Liver (tissue), 9 donors: ENCODE data around the gene SKAP1. TPM values are rescaled to one million over a fixed set of nuclear protein-coding genes. Genes with fewer than 3 reads are reported as not detected.
A peak's percentile ranks its signal among the peaks of the same experiment; 100 is the strongest.

Experiments
- DNase-seq: peaks from one replicate; pipeline ENCODE4 v3.0.0-alpha.2; 2017; ENCODE audit warnings: low spot score
- H3K27ac ChIP-seq, 2 donors: one replicate each; pipeline ENCODE4 v1.7.0; 2013; ENCODE audit warnings: inconsistent platforms in 2 of 2, low read length in 2 of 2, control low read depth in 1 of 2, low read depth in 1 of 2, mild to moderate bottlenecking in 1 of 2
- H3K27me3 ChIP-seq, 4 donors: one replicate each; pipeline versions ENCODE4 v1.6.1 to v1.7.0; 2013; ENCODE audit warnings: low read length in 3 of 4, inconsistent platforms in 1 of 4, mild to moderate bottlenecking in 1 of 4, moderate library complexity in 1 of 4; ENCODE audit not compliant: control insufficient read depth in 4 of 4, insufficient read depth in 4 of 4
- H3K36me3 ChIP-seq, 4 donors: one replicate each; pipeline versions ENCODE4 v1.6.1 to v1.7.0; 2013; ENCODE audit warnings: low read length in 3 of 4, mild to moderate bottlenecking in 3 of 4, low read depth in 1 of 4, moderate library complexity in 1 of 4; ENCODE audit not compliant: control insufficient read depth in 4 of 4, insufficient read depth in 3 of 4
- H3K4me1 ChIP-seq, 4 donors: one replicate each; pipeline versions ENCODE4 v1.6.1 to v1.7.0; 2013; ENCODE audit warnings: low read length in 3 of 4, mild to moderate bottlenecking in 3 of 4, moderate library complexity in 1 of 4; ENCODE audit not compliant: control insufficient read depth in 4 of 4, insufficient read depth in 4 of 4
- H3K4me3 ChIP-seq, 3 donors: one replicate each; pipeline versions ENCODE4 v1.6.1 to v1.7.0; 2013; ENCODE audit warnings: low read length in 3 of 3, control low read depth in 1 of 3, low read depth in 1 of 3, mild to moderate bottlenecking in 1 of 3
- H3K9ac ChIP-seq, 2 donors: one replicate each; pipeline ENCODE4 v1.7.0; 2013; ENCODE audit warnings: low read length in 2 of 2, mild to moderate bottlenecking in 2 of 2, moderate library complexity in 2 of 2, control low read depth in 1 of 2, low read depth in 1 of 2
- H3K9me3 ChIP-seq, 4 donors: one replicate each; pipeline versions ENCODE4 v1.6.1 to v1.7.0; 2013; ENCODE audit warnings: low read length in 3 of 4; ENCODE audit not compliant: control insufficient read depth in 4 of 4
- ATF3 ChIP-seq: IDR thresholded peaks from 2 replicates; pipeline ENCODE4 v1.6.1; 2016; ENCODE audit warnings: antibody characterized with exemption
- CTCF ChIP-seq: fragments of 150-350 bp; IDR thresholded peaks from 2 replicates; pipeline ENCODE4 v1.5.1; 2017; ENCODE audit warnings: improper control_type of control experiment, low read depth, low read length; ENCODE audit not compliant: missing input control
- EGR1 ChIP-seq, 2 donors: IDR thresholded peaks; 2 replicates each; pipeline ENCODE4 v1.6.1; 2016 to 2018; ENCODE audit warnings: antibody characterized with exemption in 2 of 2, low read depth in 2 of 2
- FOXA1 ChIP-seq: IDR thresholded peaks from 2 replicates; pipeline ENCODE4 v1.6.1; 2016; ENCODE audit warnings: antibody characterized with exemption
- FOXA2 ChIP-seq: IDR thresholded peaks from 2 replicates; pipeline ENCODE4 v1.6.1; 2016; ENCODE audit warnings: antibody characterized with exemption
- GABPA ChIP-seq, 2 donors: IDR thresholded peaks in 1 of 2; conservative IDR thresholded peaks in 1 of 2; 2 replicates each; pipeline ENCODE4 v1.6.1; 2016; ENCODE audit warnings: antibody characterized with exemption in 2 of 2, mild to moderate bottlenecking in 1 of 2, moderate library complexity in 1 of 2
- HNF4A ChIP-seq, 2 donors: conservative IDR thresholded peaks; 2 replicates each; pipeline ENCODE4 v1.6.1; 2016; ENCODE audit warnings: antibody characterized with exemption in 2 of 2, mild to moderate bottlenecking in 2 of 2
- HNF4G ChIP-seq: IDR thresholded peaks from 2 replicates; pipeline ENCODE4 v1.6.1; 2016; ENCODE audit warnings: antibody characterized with exemption
- JUND ChIP-seq, 2 donors: IDR thresholded peaks; 2 replicates each; pipeline ENCODE4 v1.6.1; 2016; ENCODE audit warnings: antibody characterized with exemption in 2 of 2
- NR2F2 ChIP-seq: IDR thresholded peaks from 2 replicates; pipeline ENCODE4 v1.6.1; 2016; ENCODE audit warnings: antibody characterized with exemption
- RAD21 ChIP-seq, 2 donors: IDR thresholded peaks; 2 replicates each; pipeline ENCODE4 v1.6.1; 2016; ENCODE audit warnings: antibody characterized with exemption in 2 of 2, mild to moderate bottlenecking in 2 of 2
- SP1 ChIP-seq: IDR thresholded peaks from 2 replicates; pipeline ENCODE4 v1.6.1; 2018; ENCODE audit warnings: antibody characterized with exemption, mild to moderate bottlenecking
- TAF1 ChIP-seq: conservative IDR thresholded peaks from 2 replicates; pipeline ENCODE4 v1.6.1; 2016; ENCODE audit warnings: antibody characterized with exemption, mild to moderate bottlenecking
- YY1 ChIP-seq: IDR thresholded peaks from 2 replicates; pipeline ENCODE4 v1.6.1; 2016; ENCODE audit warnings: antibody characterized with exemption, mild to moderate bottlenecking
- ZBTB33 ChIP-seq: IDR thresholded peaks from 2 replicates; pipeline ENCODE4 v1.6.1; 2016; ENCODE audit warnings: antibody characterized with exemption
- WGBS: extraction: QIAGEN DNeasy Blood & Tissue Kit; methylation state at CpG from one replicate; pipeline ENCODE4 v1.1.7; 2013; 5-methylcytosine and 5-hydroxymethylcytosine counted together
- polyA plus RNA-seq, 2 donors: library from polyadenylated mRNA; stranded (reverse) in 1 of 2; unstranded in 1 of 2; fragments of 200-250 nt in 1 of 2; fragments of >200 nt in 1 of 2; fragmentation: Nextera tagmentation in 1 of 2; extraction: Ambion mirVana in 1 of 2; gene quantifications; one replicate each; pipeline versions ENCODE4 v1.2.1 to v1.2.3, GENCODE V29; 2013 to 2015
- total RNA-seq, 2 donors: library from RNA; depleted of rRNA; stranded (reverse); fragments of >200 nt; gene quantifications; one replicate each; pipeline ENCODE4 v1.2.3, GENCODE V29; 2014
- TF ChIP-seq, protein P1 (sequence below): IDR thresholded peaks from 2 replicates; pipeline ENCODE4 v1.6.1; 2016; ENCODE audit warnings: antibody characterized with exemption
- TF ChIP-seq, protein P2 (sequence below): IDR thresholded peaks from 2 replicates; pipeline ENCODE4 v1.6.1; 2016; ENCODE audit warnings: antibody characterized with exemption, mild to moderate bottlenecking
- donor health status: healthy.
- donor health status: healthy.
- donor health status: healthy.
- donor health status: healthy.
- donor health status: healthy.

The SKAP1 gene
- total and polyA plus RNA-seq, 4 donors, result 2.5 to 20.8 (median 11.3) TPM

DNA sequence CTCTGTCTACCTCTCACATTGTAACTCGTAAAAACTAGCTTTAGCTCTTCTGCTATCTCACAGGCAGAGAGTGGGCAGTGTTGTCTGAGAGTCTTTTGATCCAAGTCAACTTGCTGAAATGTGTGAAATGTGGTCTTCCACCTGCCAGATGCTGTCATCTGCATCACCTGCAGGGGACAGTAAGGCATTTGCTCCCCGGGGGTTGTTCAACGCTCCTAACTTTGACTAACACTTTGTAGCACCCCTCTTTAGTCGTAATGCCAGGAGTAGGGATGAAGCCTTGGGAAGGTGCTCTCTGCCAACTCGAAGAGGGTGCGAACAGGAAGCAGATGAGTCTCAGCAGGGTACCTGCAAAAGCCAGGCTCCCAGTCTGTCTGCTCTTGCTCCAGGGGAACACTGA, 286.4 kb downstream of the SKAP1 start:
- no peak overlapping the region for H3K27ac ChIP-seq
- DNase-seq, result no peak
- 71% methylated on average over 6 of the region's 6 CpGs for WGBS
- H3K36me3 ChIP-seq, result peaks cover 0 to 7% (median 3%) of the 10 kb centered on the region in 4 donors
- no peak overlapping the region for H3K9ac ChIP-seq
- H3K4me3 ChIP-seq, result no peak overlapping the region
- no peaks in the 10 kb centered on the region for H3K4me1 ChIP-seq
- no peaks in the 10 kb centered on the region for H3K9me3 ChIP-seq
- TF ChIP-seq CTCF (no peak), RAD21 (IDR thresholded peaks at IDR 0.05) (no peak), YY1 (no peak), ZBTB33 (no peak), HNF4A (conservative IDR thresholded peaks at IDR 0.05) (no peak), SP1 (no peak), FOXA1 (no peak), FOXA2 (no peak), GABPA (IDR thresholded peaks at IDR 0.05 in 1 of 2, conservative IDR thresholded peaks at IDR 0.05 in 1 of 2) (no peak), ATF3 (no peak), HNF4G (no peak), TAF1 (no peak), JUND (IDR thresholded peaks at IDR 0.05) (no peak), EGR1 (IDR thresholded peaks at IDR 0.05; ENCODE audit: low read depth in 2 of 2) (no peak)
- TF ChIP-seq, protein P1, sequence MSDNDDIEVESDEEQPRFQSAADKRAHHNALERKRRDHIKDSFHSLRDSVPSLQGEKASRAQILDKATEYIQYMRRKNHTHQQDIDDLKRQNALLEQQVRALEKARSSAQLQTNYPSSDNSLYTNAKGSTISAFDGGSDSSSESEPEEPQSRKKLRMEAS, result no peak
- TF ChIP-seq, protein P2, sequence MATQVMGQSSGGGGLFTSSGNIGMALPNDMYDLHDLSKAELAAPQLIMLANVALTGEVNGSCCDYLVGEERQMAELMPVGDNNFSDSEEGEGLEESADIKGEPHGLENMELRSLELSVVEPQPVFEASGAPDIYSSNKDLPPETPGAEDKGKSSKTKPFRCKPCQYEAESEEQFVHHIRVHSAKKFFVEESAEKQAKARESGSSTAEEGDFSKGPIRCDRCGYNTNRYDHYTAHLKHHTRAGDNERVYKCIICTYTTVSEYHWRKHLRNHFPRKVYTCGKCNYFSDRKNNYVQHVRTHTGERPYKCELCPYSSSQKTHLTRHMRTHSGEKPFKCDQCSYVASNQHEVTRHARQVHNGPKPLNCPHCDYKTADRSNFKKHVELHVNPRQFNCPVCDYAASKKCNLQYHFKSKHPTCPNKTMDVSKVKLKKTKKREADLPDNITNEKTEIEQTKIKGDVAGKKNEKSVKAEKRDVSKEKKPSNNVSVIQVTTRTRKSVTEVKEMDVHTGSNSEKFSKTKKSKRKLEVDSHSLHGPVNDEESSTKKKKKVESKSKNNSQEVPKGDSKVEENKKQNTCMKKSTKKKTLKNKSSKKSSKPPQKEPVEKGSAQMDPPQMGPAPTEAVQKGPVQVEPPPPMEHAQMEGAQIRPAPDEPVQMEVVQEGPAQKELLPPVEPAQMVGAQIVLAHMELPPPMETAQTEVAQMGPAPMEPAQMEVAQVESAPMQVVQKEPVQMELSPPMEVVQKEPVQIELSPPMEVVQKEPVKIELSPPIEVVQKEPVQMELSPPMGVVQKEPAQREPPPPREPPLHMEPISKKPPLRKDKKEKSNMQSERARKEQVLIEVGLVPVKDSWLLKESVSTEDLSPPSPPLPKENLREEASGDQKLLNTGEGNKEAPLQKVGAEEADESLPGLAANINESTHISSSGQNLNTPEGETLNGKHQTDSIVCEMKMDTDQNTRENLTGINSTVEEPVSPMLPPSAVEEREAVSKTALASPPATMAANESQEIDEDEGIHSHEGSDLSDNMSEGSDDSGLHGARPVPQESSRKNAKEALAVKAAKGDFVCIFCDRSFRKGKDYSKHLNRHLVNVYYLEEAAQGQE, result no peak
- no peaks in the 10 kb centered on the region for H3K27me3 ChIP-seq

DNA sequence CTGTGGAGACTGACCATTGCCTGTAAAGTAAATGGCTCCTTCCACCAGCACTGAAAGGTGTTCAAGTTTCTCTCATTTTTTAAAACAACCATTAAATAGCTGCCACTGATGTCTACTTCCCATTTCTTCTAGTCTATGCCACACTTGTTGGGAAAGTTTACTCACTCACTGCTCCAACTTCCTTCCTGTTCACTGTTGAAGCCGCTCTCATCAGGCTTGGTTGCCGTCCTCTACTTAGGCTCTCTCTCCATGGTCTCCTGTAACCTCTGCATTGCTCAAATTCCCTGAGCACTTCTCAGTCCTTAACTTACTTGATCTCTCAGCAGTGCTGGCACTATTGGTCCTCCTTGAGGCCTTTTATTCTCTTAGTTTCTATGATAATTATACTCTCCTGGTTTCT, 290.1 kb downstream of the SKAP1 start:
- Histone ChIP-seq H3K27me3 (no peaks in the 10 kb centered on the region), H3K36me3 (peaks cover 0 to 3% (median 1%) of the 10 kb centered on the region in 4 donors), H3K4me3 (no peak overlapping the region), H3K9ac (no peak overlapping the region), H3K27ac (peak overlapping the region in 1 of 2 donors; percentile 7), H3K4me1 (no peaks in the 10 kb centered on the region), H3K9me3 (no peaks in the 10 kb centered on the region)
- no peak for DNase-seq
- WGBS, result 68% methylated on average over 2 of the region's 2 CpGs
- TF ChIP-seq RAD21 (IDR thresholded peaks at IDR 0.05) (no peak), YY1 (no peak), NR2F2 (no peak), HNF4G (no peak), CTCF (no peak), ZBTB33 (no peak), GABPA (IDR thresholded peaks at IDR 0.05 in 1 of 2, conservative IDR thresholded peaks at IDR 0.05 in 1 of 2) (no peak), JUND (IDR thresholded peaks at IDR 0.05) (no peak)
- TF ChIP-seq, protein P1, result no peak
